Activated T-cell treated with anti-CD3 and anti-CD28 coated beads, Interleukin-2, amount 50 U/mL, for 1 hour (primary cell): Measurements from ENCODE around the gene CUX1.
"Not testable (repeated sequence)": the region's sequence is repeated elsewhere in the genome, so short reads cannot be mapped to it uniquely, and the experiment has no call there.

Experiments
- DNase-seq: peaks from one replicate; pipeline ENCODE4 v3.0.0-alpha.2; 2020

CUX1 gene

GRCh38 chr7:101870361-101871062, 53.1 kb downstream of the CUX1 start:
- DNase-seq: no peak

GRCh38 chr7:101871351-101871750, 53.9 kb downstream of the CUX1 start:
- no peak for DNase-seq

- DNase-seq: no peak
Measured at GRCh38 chr7:101874028-101874427, 56.6 kb downstream of the CUX1 start.

GRCh38 chr7:101875283-101875846, 57.9 kb downstream of the CUX1 start:
- no peak for DNase-seq

- DNase-seq: no peak
Measured at GRCh38 chr7:101877882-101878591, 60.6 kb downstream of the CUX1 start.

- no peak for DNase-seq
Measured at GRCh38 chr7:101878938-101879337, 61.5 kb downstream of the CUX1 start.

- DNase-seq: no peak
Measured at GRCh38 chr7:101879565-101879964, 62.1 kb downstream of the CUX1 start.

- DNase-seq: no peak
Measured at GRCh38 chr7:101880282-101881054, 63.0 kb downstream of the CUX1 start.

GRCh38 chr7:101882005-101882421, 64.6 kb downstream of the CUX1 start:
- no peak for DNase-seq

GRCh38 chr7:101882595-101883564, 65.5 kb downstream of the CUX1 start:
- DNase-seq: no peak

GRCh38 chr7:101884671-101885596, 67.5 kb downstream of the CUX1 start:
- DNase-seq: no peak

- DNase-seq: no peak
Measured at GRCh38 chr7:101885597-101885955, 68.2 kb downstream of the CUX1 start.

GRCh38 chr7:101887352-101887751, 69.9 kb downstream of the CUX1 start:
- DNase-seq: not testable (repeated sequence)

- not testable (repeated sequence) for DNase-seq
Measured at GRCh38 chr7:101888564-101888963, 71.1 kb downstream of the CUX1 start.

- no peak for DNase-seq
Measured at GRCh38 chr7:101890749-101891523, 73.5 kb downstream of the CUX1 start.

GRCh38 chr7:101891936-101892640, 74.7 kb downstream of the CUX1 start:
- DNase-seq: no peak

GRCh38 chr7:101893341-101894082, 76.1 kb downstream of the CUX1 start:
- no peak for DNase-seq

GRCh38 chr7:101896316-101896715, 78.9 kb downstream of the CUX1 start:
- DNase-seq: no peak

- no peak for DNase-seq
Measured at GRCh38 chr7:101896941-101897340, 79.5 kb downstream of the CUX1 start.
